HG03565 (cell line): ENCODE results near the gene SPACDR.

Experiments
- ATAC-seq: cut with Tn5 transposase; IDR thresholded peaks from one replicate; pipeline ENCODE4 v1.9.1; 2021; ENCODE audit warnings: mild to moderate bottlenecking, moderate library complexity; ENCODE audit not compliant: unreplicated experiment

The SPACDR gene

GRCh38 chr7:100485471-100485876 lies 21.4 kb upstream of the SPACDR start:
- ATAC-seq, result no peak

DNA sequence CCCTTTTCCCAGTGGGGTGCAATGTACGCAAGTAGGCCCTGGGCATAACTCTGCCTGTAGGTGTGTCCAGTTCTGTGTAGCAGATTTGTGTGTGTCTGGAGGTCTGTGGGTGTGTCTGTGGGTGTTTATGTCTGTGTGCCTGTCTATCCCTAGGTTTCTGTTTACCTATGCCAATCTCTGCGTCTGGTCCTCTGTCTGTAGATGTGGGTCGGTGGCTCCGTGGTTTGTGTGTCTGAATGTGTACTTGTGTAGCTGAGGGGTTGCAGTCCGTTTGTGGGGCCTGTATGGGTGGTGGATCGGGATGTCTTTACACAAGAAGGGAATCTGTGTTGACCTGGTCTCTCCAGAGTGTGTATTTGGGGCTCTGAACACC lies 20.6 kb upstream of the SPACDR start:
- ATAC-seq, result no peak

- peak; percentile 5 for ATAC-seq
Observed at GRCh38 chr7:100483722-100484672, 19.9 kb upstream of the SPACDR start, which contains the start of gene NYAP1. Gene NYAP1 (plus strand): TSS chr7:100483927. CDS start chr7:100485312, 1,385 bp downstream.

DNA sequence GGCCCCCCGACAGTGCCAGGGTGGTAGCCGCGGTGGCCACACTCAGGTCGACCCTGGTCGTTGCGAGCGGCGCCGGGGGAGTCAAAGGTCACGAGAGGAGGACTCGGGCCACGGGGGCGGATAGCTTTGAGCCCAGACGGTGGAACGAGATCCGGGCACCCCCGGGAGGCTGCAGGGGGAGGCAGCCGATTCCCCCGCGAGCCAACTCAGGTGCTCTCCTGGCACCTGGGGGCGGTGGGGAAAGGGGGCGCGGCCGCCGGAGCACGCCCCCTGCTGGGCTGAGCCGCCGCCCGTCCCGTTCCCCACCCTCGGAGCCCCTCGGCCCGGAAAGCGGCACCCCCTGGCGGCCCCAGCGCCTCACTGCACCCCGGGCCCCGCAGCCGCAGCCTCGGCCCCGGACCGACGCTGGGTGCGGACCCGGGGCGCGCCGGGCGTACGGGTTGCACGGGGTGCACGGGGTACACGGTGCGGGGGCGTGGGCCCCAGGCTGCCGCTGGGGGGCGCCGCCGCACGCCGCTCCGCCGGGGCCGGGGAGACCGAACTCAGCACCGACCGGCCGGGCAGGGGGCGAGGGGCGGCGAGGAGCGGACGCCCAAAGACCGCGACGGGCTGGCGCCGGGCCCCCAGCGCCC lies 19.1 kb upstream of the SPACDR start:
- ATAC-seq, result peak; percentile 68

DNA sequence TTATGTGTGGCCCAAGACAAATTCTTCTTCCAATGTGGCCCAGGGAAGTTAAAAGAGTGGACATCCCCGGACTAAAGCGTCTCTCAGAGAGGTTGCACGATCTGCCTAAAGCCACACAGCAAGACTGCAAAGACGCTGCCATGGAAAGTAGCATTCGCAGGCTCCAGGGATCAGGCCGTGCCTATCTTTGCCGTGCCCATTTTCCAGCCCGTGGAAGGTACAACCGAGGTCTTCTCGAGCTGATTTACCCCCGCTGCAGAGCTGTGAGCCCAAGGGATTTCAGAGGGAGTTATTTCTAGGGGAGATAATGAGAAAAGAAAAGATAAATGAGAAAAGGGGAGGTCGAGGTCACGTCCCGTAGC lies 18.6 kb upstream of the SPACDR start:
- no peak for ATAC-seq

GRCh38 chr7:100481466-100481865 lies 17.4 kb upstream of the SPACDR start:
- no peak for ATAC-seq

GRCh38 chr7:100478958-100479660 lies 15.0 kb upstream of the SPACDR start, which contains the start of gene TSC22D4:
Gene TSC22D4 (minus strand): TSS chr7:100479214. CDS start chr7:100478038, 1,176 bp downstream.
- ATAC-seq, result no peak

DNA sequence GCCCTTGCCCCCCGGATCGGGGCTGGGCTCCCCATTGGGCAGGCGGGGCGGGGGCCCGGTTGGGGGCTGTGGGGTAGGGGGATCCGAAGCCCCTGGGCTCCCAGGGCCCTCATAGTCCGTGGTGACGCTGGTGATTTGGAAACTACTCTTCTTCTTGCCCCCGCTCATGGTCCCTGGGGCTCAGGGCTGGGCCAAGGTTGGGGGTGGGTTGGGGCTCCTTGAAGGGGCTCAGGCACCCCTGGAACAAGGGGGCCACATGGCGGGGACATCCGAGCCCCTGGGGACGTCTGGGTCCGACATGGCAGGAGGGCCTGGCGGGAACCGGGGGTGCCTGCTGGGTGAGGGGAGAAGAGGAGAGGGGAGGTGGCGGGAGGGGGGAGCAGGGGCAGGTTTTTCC lies 13.8 kb upstream of the SPACDR start:
- ATAC-seq, result no peak

DNA sequence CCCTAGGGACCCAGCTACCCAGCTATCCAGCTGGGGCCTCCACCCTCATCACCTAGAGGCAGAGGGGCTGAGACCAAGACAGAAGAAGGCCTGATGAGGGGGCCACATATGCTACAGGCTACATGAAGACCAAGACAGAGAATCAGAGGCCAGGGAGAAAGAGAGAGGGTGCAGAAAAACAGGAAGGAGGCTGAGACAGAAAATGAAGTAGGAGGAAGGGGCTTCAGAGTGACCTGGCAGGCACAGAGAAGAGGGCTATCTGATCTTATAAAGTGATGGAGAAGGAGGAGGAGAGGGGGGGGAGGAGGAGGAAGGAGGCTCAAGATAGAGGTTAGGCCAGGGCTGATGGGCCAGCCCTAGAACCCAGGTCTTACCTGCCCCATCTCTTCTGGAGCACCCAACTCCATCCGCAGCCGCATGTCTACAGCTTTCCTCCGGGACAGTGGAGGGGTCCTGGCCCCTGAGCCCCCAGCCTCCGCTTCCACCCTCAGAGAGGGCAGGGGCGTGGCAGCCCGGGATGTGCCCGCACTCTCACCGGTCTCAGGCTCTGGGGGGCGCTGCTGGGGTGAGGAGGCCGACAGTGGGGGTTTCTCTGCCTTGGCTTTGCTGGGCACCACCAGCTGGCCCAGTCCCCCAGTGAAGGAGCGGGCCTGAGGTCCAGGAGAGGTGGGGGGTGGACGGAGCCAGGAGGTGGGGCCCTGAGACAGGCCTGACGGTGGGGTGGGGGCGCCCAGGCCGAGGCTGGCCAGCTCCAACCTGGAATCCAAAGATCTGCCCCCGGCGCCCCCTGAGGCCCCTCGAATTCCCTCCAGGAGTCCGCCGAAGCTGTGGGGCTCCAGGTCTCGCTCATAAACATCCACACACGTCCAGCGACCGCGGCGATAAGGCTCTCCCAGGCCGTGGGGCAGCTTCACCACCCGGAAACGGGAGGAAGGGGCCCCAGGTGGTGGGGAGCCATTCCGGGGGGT lies 13.1 kb upstream of the SPACDR start:
- ATAC-seq, result no peak

- ATAC-seq, result no peak
Observed at GRCh38 chr7:100476101-100476780, 12.2 kb upstream of the SPACDR start.

DNA sequence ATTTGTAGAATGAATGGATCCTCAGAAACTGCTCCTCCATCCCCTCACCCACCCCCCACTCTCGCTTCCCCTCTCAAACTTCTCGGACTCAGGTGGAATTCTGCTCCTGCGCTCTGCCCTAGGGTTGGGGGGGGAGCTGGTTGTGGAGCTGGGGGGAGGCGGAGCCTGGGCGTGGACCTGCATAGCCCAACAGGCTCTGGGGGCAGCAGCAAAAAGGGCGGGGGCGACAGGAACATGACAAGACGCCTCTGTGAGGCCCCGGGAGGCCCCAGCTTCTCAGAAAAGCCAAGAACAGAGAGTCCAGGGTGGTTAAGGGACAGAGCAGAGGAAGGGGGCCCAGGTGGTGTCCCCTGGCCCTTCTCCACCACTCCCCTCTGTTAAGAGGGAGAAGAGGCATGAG lies 11.5 kb upstream of the SPACDR start:
- ATAC-seq, result no peak

DNA sequence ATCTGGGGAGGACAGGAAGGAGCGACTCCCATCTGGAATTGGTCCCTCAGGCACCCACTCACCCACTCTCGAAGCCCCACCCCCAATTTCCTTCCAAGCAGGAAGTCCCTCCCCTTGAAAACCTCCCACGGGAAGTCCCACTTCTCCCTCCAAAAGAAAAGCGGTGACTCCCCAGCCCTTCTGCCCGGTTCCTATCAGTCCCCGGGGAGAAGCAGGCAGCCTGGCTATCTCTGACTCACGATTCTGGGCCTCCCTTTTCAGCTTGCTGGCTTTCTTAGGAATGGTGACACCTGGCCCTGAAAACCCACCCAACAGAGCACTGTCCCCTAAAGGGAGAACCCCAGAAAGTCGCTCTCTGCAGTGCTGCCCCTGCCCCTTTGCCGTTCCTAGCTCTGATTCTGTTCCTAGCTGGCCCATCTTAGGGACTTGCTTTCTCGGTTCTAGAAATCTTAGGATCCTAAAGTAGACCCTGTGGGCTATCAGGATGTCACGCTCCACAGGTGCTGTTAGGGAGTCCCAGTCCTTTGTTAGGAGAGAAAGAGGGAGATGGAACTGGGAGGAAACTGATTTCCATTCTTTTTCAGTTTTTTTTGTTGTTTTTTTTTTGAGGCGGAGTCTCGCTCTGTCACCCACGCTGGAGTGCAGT lies 8.9 kb upstream of the SPACDR start:
- ATAC-seq, result no peak

DNA sequence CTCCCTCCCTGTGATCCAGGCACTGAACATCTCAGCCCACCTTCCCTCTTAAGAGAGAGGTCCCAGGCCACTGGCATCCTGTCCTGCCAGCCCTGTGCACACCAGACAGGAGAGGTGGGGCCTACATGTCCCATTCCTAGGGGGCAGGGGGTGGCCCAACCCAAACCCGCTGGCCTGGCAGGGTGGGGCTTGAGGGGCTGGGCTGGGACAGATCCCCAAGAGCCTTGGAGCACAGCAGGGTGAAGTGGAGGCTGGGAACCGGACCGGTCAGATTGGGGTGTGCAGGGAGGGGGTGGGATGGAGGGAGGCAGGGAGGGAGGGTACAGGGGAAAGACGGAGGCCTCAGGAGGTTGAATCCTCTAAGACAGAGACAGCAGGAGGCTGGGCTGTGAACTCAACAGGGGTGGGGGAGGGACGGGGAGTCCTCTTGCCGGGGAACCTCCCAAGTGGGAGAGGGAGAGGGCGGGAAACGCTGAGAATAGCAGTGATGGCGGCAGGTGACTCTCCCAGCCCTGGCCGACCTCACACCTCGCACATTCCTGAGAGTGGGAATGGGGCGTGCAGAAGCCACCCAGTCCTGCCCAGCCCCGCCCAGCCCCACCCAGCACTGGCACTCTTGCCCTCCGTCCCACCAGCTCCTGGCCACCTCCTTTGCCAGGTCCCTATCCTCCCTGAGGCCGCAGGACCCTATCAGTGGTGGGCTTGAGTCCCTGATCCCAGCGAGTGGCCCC lies 8.2 kb upstream of the SPACDR start:
- ATAC-seq, result no peak

DNA sequence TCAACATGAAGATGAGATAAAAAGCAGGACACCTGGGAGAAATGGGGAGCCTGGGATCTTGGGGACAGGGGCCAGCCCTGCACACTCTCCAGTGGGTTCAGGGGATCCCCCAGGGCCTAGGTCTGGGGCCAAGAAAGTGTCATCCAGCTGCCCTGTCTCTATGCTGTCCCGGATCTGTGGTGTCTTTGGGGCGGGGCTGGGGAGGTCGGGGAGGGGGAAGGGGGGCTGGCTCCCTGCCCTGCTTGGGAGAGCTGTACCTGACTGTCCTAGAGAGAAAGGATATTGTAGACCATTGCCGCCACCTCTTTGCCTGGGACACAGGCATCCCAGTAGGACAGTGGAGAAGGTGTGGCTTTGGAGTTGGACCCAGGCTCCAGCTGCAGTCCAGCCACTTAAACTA lies 7.0 kb upstream of the SPACDR start:
- no peak for ATAC-seq

DNA sequence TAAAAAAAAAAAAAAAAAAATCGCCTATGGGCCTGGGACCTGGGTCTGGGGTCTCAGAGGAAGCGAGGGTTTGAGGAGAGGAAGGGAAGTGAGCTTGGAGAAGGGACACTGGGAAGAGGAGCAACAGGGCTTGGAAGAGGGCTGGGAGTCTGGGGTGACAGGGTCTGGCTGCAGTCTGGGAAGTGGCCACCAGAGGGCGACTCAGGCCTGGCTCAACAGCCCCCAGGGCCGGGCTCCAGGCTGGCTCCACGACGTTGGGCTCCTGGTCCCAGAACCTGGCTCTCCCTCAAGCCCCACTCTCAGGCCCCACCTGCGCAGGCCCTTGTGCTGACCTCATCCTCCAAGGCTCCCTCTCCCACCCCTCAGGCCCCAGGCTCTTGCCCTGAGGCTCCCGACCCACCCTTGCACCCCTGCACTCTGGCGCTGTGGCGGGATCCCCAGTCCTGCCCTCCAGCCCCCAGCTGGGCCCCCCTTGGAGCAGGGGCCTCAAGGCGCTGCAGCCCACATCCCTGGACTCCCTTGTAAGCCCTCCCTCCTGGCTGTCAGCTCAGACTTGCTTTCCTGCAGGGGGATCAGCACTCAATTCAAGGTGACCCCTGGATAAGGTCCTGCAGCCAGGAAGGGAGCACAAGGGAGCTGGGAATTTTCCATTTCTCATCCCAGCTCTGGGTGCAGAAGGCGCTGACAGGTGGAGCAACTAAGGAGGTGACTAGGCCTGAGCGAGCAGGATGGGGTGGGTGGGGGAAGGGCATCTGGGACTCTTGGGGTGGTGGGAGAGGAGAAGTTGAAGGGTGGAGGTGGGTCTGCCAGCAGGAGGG lies 5.4 kb upstream of the SPACDR start:
- ATAC-seq, result no peak

- no peak for ATAC-seq
Observed at GRCh38 chr7:100467638-100468373, 3.7 kb upstream of the SPACDR start.
